Measurements from ENCODE around the gene TM2D1. TPM values are rescaled to one million over a fixed set of nuclear protein-coding genes. Genes with fewer than 3 reads are reported as not detected.

Gene TM2D1
- total RNA-seq, 1 donor from 2014 or later: 71.4 TPM

GRCh38 chr1:61659061-61659460 is 65.9 kb downstream of the TM2D1 start:
- no peaks in the 10 kb centered on the region for H4K20me1 ChIP-seq (ENCODE audit: low read depth)
- Mint-ChIP-seq H3K9me3 (peaks cover 4% of the 10 kb centered on the region), H3K4me3 (no peak overlapping the region), H3K27me3 (ENCODE audit: insufficient read depth, low read depth) (peaks cover 7% of the 10 kb centered on the region), H3K4me1 (peaks cover 3% of the 10 kb centered on the region), H3K36me3 (no peaks in the 10 kb centered on the region), H3K27ac (no peak overlapping the region)
- no peaks in the 10 kb centered on the region for H3K36me3 ChIP-seq
- no peaks in the 10 kb centered on the region for H3F3A ChIP-seq (ENCODE audit: low read depth)
- no peaks in the 10 kb centered on the region for H3K4me1 ChIP-seq
- H3K27ac ChIP-seq: no peak overlapping the region
- no peak for TF ChIP-seq EZH2 (IDR thresholded peaks at IDR 0.05)
- TF ChIP-seq CTCF (IDR thresholded peaks at IDR 0.05): peak; percentile 39
- no peak for TF ChIP-seq EZH2phosphoT487 (IDR thresholded peaks at IDR 0.05)
- H3K4me2 ChIP-seq: no peak overlapping the region
- H3K27me3 ChIP-seq: no peaks in the 10 kb centered on the region
- no peaks in the 10 kb centered on the region for H3K9me3 ChIP-seq (ENCODE audit: low read depth)
- H3K4me3 ChIP-seq: no peak overlapping the region
- no peak overlapping the region for H2AFZ ChIP-seq (replicated peaks)
- DNase-seq (ENCODE audit: low spot score): no peak
- no peaks in the 10 kb centered on the region for H3K79me2 ChIP-seq (ENCODE audit: low read depth)
- H3K9ac ChIP-seq: no peak overlapping the region

- no peak overlapping the region for H3K9ac ChIP-seq
- H3F3A ChIP-seq (ENCODE audit: low read depth): no peaks in the 10 kb centered on the region
- no peak for DNase-seq (ENCODE audit: low spot score)
- H3K4me1 ChIP-seq: no peaks in the 10 kb centered on the region
- no peaks in the 10 kb centered on the region for H3K79me2 ChIP-seq (ENCODE audit: low read depth)
- no peaks in the 10 kb centered on the region for H3K9me3 ChIP-seq (ENCODE audit: low read depth)
- Mint-ChIP-seq H3K4me1 (peaks cover 3% of the 10 kb centered on the region), H3K27ac (no peak overlapping the region), H3K4me3 (no peak overlapping the region), H3K9me3 (peaks cover 4% of the 10 kb centered on the region), H3K27me3 (ENCODE audit: insufficient read depth, low read depth) (peaks cover 5% of the 10 kb centered on the region), H3K36me3 (no peaks in the 10 kb centered on the region)
- H3K36me3 ChIP-seq: no peaks in the 10 kb centered on the region
- H2AFZ ChIP-seq (replicated peaks): no peak overlapping the region
- H3K27me3 ChIP-seq: no peaks in the 10 kb centered on the region
- TF ChIP-seq EZH2phosphoT487 (IDR thresholded peaks at IDR 0.05) (no peak), EZH2 (IDR thresholded peaks at IDR 0.05) (no peak), CTCF (IDR thresholded peaks at IDR 0.05) (no peak)
- H3K4me2 ChIP-seq: no peak overlapping the region
- H3K27ac ChIP-seq: no peak overlapping the region
- no peak overlapping the region for H3K4me3 ChIP-seq
- H4K20me1 ChIP-seq (ENCODE audit: low read depth): no peaks in the 10 kb centered on the region
Observed at GRCh38 chr1:61655453-61655852, 69.5 kb downstream of the TM2D1 start.

- H3K4me1 Mint-ChIP-seq: peaks cover 3% of the 10 kb centered on the region
- Histone ChIP-seq H3K4me1 (no peaks in the 10 kb centered on the region), H3K79me2 (ENCODE audit: low read depth) (no peaks in the 10 kb centered on the region), H3K27ac (no peak overlapping the region), H3K9ac (no peak overlapping the region), H3K9me3 (ENCODE audit: low read depth) (no peaks in the 10 kb centered on the region), H3K36me3 (no peaks in the 10 kb centered on the region), H2AFZ (replicated peaks) (no peak overlapping the region), H4K20me1 (ENCODE audit: low read depth) (no peaks in the 10 kb centered on the region), H3F3A (ENCODE audit: low read depth) (no peaks in the 10 kb centered on the region), H3K4me3 (no peak overlapping the region), H3K27me3 (no peaks in the 10 kb centered on the region), H3K4me2 (no peak overlapping the region)
- no peak overlapping the region for H3K4me3 Mint-ChIP-seq
- TF ChIP-seq EZH2phosphoT487 (IDR thresholded peaks at IDR 0.05): no peak
- no peak for TF ChIP-seq CTCF (IDR thresholded peaks at IDR 0.05)
- TF ChIP-seq EZH2 (IDR thresholded peaks at IDR 0.05): no peak
- no peaks in the 10 kb centered on the region for H3K9me3 Mint-ChIP-seq
- no peaks in the 10 kb centered on the region for H3K36me3 Mint-ChIP-seq
- H3K27me3 Mint-ChIP-seq (ENCODE audit: insufficient read depth, low read depth): peaks cover 5% of the 10 kb centered on the region
- no peak overlapping the region for H3K27ac Mint-ChIP-seq
- DNase-seq (ENCODE audit: low spot score): no peak
Observed at GRCh38 chr1:61654067-61654466, 70.9 kb downstream of the TM2D1 start.

All from neural progenitor cell (in vitro differentiated cells).